Thoracic aorta (tissue), 2 donors: Measurements from ENCODE around the gene LTK. TPM values are rescaled to one million over a fixed set of nuclear protein-coding genes. Genes with fewer than 3 reads are reported as not detected.

Experiments
- ATAC-seq: fragments of 150-250 bp; one replicate; pipeline ENCODE4 v1.8.0; 2017; ENCODE audit warnings: low read depth; ENCODE audit not compliant: insufficient number of reproducible peaks, low FRiP score
- DNase-seq: peaks from one replicate; pipeline ENCODE4 v3.0.0-alpha.2; 2020; ENCODE audit warnings: low spot score
- H3K27ac ChIP-seq, 2 donors: fragments of 200-600 bp; sonication (generic); 1 replicate in 1 of 2; 2 replicates in 1 of 2; pipeline ENCODE4 v1.5.1; 2016; ENCODE audit warnings: mild to moderate bottlenecking in 2 of 2, moderate library complexity in 2 of 2
- H3K27me3 ChIP-seq: fragments of 200-600 bp; sonication (generic); replicated peaks from 2 replicates; pipeline ENCODE4 v1.6.0; 2016; ENCODE audit warnings: mild to moderate bottlenecking; ENCODE audit not compliant: insufficient read depth
- H3K36me3 ChIP-seq: fragments of 200-600 bp; sonication (generic); one replicate; pipeline ENCODE4 v1.5.1; 2016
- H3K4me1 ChIP-seq, 2 donors: fragments of 200-600 bp; sonication (generic); 1 replicate in 1 of 2; 2 replicates in 1 of 2; pipeline versions ENCODE4 v1.5.1 to v1.6.0; 2016; ENCODE audit warnings: low read depth in 2 of 2, mild to moderate bottlenecking in 1 of 2; ENCODE audit not compliant: control insufficient read depth in 1 of 2
- H3K4me3 ChIP-seq: fragments of 200-600 bp; sonication (generic); 2 replicates; pipeline ENCODE4 v1.5.1; 2016; ENCODE audit warnings: mild to moderate bottlenecking
- H3K9me3 ChIP-seq: fragments of 200-600 bp; sonication (generic); 2 replicates; pipeline ENCODE4 v1.5.1; 2016
- CTCF ChIP-seq: fragments of 200-600 bp; sonication (generic); IDR thresholded peaks from one replicate; pipeline ENCODE4 v1.5.1; 2019; ENCODE audit warnings: antibody characterized with exemption
- total RNA-seq, 2 donors: library from RNA; depleted of rRNA; stranded (reverse); fragments of >200 nt; gene quantifications; one replicate each; pipeline versions ENCODE4 v1.1.0 to v1.2.3, GENCODE V29; 2016

Gene LTK
- total RNA-seq, 2 donors from 2014 or later = 0.35 to 0.81 TPM

- Histone ChIP-seq H3K27ac (no peak overlapping the region), H3K4me1 (peaks cover 4 to 26% of the 10 kb centered on the region in 2 donors), H3K9me3 (no peaks in the 10 kb centered on the region), H3K27me3 (no peaks in the 10 kb centered on the region), H3K36me3 (no peaks in the 10 kb centered on the region), H3K4me3 (no peak overlapping the region)
- no peak for DNase-seq
- TF ChIP-seq CTCF = no peak
- no peak for ATAC-seq
Measured at GRCh38 chr15:41560572-41560874, 46.9 kb upstream of the LTK start.

GRCh38 chr15:41559239-41559782 lies 45.7 kb upstream of the LTK start:
- H3K36me3 ChIP-seq = no peaks in the 10 kb centered on the region
- H3K9me3 ChIP-seq = no peaks in the 10 kb centered on the region
- no peaks in the 10 kb centered on the region for H3K27me3 ChIP-seq
- no peak overlapping the region for H3K27ac ChIP-seq
- ATAC-seq (no peak), DNase-seq (no peak)
- H3K4me3 ChIP-seq = peak overlapping the region; percentile 83
- TF ChIP-seq CTCF = no peak
- peaks cover 4 to 26% of the 10 kb centered on the region in 2 donors for H3K4me1 ChIP-seq

DNA sequence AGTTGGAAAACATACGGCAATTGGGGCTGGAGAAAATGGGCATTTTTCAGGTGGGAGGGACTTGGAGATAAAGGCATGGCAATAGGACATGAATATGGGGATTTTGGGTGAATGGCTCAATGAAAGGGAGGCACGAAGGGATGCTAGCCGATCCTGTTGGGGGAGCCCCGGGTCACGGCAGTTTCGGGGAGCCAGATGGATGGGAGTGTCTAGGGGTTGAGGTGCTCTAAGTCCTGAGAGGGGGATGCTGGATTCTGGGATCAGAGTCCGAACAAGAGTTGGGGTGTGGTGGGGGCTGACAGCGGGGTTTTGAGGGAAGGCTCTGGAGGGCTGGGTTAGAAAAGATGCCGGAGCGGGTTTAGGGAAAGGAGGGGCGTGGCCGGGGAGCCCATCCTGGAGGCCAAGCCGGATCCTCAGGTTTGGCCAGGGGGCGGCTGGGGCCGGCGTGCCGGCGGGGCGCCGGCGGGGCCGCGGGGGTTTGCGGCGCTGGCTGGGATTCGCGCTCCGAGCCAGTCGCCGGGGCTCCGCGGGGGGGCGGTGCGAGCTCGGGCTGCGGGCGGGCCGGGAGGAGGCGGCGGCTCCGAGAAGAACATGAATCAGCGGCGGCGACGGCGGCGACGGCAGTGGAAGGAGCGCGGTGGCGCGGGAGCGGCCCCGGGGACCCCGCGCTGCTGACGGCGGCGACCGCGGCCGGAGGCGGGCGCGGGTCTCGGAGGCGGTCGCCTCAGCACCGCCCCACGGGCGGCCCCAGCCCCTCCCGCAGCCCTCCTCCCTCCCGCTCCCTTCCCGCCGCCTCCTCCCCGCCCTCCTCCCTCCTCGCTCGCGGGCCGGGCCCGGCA lies 45.0 kb upstream of the LTK start, which contains the start of gene TYRO3:
TYRO3 (plus strand) TSS at position 813 of the 839 bp plus-strand sequence. CDS start 46 bp downstream, outside the sequence.
- peak within 1 kb of the TSS; percentile 83 for H3K4me3 ChIP-seq
- no peak for TF ChIP-seq CTCF
- no peaks in the 10 kb centered on the region for H3K27me3 ChIP-seq
- DNase-seq (no peak), ATAC-seq (peak; percentile 17)
- H3K4me1 ChIP-seq = peaks cover 4 to 26% of the 10 kb centered on the region in 2 donors
- no peaks in the 10 kb centered on the region for H3K9me3 ChIP-seq
- H3K36me3 ChIP-seq = no peaks in the 10 kb centered on the region
- H3K27ac ChIP-seq = peak within 1 kb of the TSS in 1 of 2 donors; percentile 32

DNA sequence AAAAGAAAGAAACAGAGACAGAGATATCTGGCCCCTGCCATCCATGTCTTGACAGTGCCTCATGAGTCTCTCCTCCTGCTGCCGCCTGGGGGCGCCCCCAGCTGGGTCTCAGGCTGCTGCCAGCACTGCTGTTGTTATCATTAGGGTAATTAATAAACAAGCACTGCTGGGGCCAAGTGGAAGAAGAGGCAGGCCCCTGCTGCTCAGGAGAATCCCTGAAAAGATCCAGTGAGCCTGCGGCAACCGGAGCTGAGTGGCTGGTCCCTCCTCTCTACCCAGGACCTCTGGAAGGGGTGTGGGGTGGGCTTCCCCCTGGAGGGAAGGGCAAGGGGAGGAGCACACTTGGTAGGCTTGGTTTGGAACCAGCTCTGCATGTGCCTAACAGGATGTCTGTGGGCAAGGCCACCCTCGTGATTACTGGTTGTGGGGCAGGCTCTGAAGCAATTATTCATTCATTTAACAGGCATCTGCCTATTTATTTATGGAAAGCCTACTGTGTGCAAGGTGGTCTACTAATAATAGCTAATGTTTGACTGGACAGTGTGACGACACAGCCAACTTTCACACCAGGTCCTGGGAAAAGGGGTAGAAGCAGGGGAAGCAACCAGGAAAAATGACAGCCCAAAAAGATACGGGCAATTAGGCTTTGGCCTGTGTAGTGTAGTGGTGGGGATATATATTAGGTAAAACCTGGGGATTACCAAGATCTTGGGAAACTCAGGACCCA lies 44.2 kb upstream of the LTK start:
- Histone ChIP-seq H3K4me3 (peak overlapping the region; percentile 83), H3K27me3 (no peaks in the 10 kb centered on the region), H3K4me1 (peaks cover 4 to 26% of the 10 kb centered on the region in 2 donors), H3K9me3 (no peaks in the 10 kb centered on the region), H3K27ac (peak overlapping the region in 1 of 2 donors; percentile 32), H3K36me3 (no peaks in the 10 kb centered on the region)
- peak; percentile 58 for TF ChIP-seq CTCF
- no peak for DNase-seq
- peak; percentile 11 for ATAC-seq

GRCh38 chr15:41556677-41557076 lies 43.0 kb upstream of the LTK start:
- DNase-seq (no peak), ATAC-seq (no peak)
- H3K4me3 ChIP-seq = no peak overlapping the region
- peaks cover 4 to 26% of the 10 kb centered on the region in 2 donors for H3K4me1 ChIP-seq
- no peak overlapping the region for H3K27ac ChIP-seq
- H3K9me3 ChIP-seq = no peaks in the 10 kb centered on the region
- H3K36me3 ChIP-seq = no peaks in the 10 kb centered on the region
- H3K27me3 ChIP-seq = no peaks in the 10 kb centered on the region
- TF ChIP-seq CTCF = no peak
